Upper lobe of left lung (tissue), 4 donors: ENCODE results near the gene ZNF710.

Experiments used
- EP300 ChIP-seq, 4 donors: sonication (generic); formaldehyde crosslinking; IDR thresholded peaks; one replicate each; pipeline ENCODE4 v1.5.1; 2017; ENCODE audit warnings: antibody characterized with exemption in 4 of 4, control low read depth in 2 of 4
- POLR2A ChIP-seq, 4 donors: fragments of 450-650 bp; IDR thresholded peaks; one replicate each; pipeline ENCODE4 v1.5.1; 2016 to 2017; ENCODE audit warnings: antibody characterized with exemption in 4 of 4, mild to moderate bottlenecking in 2 of 4
- POLR2AphosphoS5 ChIP-seq, 2 donors: sonication (generic); formaldehyde crosslinking; IDR thresholded peaks; one replicate each; pipeline ENCODE4 v1.5.1; 2017; ENCODE audit warnings: antibody characterized with exemption in 2 of 2
- TF ChIP-seq, protein P1 (sequence below), 6 experiments: fragments of 450-650 bp in 4 of 6; fragments of 200-600 bp in 2 of 6; sonication (generic) in 2 of 6; IDR thresholded peaks; one replicate each; pipeline ENCODE4 v1.5.1; 2016 to 2019; ENCODE audit warnings: antibody characterized with exemption in 6 of 6

DNA sequence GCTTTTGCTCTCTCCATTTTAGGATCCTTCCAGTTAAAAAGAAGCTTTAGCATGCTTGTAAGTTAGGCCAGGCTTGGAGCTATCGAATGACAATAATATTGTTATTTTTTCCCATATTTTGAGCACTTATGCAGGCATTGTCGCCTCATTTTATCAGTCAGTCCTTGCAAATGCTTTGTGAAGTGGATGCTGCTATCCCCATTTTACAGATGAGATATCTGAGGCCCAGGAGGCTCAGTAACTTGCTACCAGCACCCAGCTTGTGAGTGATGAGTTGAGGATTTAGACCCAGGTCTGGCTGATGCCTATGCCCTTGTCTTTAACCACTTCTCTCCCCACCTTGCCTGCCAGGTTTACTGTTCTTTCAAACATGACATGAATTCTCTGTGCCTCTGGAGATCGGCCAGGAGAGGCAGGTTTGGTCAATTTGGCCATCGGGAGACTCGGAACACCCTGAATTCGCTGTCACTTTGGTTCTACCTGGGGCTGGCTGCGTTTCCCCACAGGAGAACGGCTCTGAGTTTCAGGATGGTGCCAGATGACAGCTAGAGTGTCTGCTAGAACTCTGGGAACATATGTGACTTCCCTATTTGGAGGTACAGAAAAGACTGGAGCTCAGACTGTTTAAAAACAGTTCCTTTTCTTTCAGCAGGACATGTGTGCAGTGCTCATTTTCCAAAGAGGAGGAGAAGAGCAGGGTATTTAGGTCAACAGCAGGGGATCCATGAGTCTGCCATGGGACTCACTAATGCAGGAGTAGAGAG lies 25.5 kb upstream of the ZNF710 start:
- TF ChIP-seq EP300 (IDR thresholded peaks at IDR 0.05) (no peak), POLR2A (IDR thresholded peaks at IDR 0.05) (no peak), POLR2AphosphoS5 (IDR thresholded peaks at IDR 0.05) (no peak)
- TF ChIP-seq, protein P1, sequence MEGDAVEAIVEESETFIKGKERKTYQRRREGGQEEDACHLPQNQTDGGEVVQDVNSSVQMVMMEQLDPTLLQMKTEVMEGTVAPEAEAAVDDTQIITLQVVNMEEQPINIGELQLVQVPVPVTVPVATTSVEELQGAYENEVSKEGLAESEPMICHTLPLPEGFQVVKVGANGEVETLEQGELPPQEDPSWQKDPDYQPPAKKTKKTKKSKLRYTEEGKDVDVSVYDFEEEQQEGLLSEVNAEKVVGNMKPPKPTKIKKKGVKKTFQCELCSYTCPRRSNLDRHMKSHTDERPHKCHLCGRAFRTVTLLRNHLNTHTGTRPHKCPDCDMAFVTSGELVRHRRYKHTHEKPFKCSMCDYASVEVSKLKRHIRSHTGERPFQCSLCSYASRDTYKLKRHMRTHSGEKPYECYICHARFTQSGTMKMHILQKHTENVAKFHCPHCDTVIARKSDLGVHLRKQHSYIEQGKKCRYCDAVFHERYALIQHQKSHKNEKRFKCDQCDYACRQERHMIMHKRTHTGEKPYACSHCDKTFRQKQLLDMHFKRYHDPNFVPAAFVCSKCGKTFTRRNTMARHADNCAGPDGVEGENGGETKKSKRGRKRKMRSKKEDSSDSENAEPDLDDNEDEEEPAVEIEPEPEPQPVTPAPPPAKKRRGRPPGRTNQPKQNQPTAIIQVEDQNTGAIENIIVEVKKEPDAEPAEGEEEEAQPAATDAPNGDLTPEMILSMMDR (IDR thresholded peaks at IDR 0.05), result no peak
